ENCODE results near the gene CYRIA. TPM values are rescaled to one million over a fixed set of nuclear protein-coding genes. Genes with fewer than 3 reads are reported as not detected.

Gene CYRIA
- total RNA-seq, 3 donors from 2014 or later = 12.5 to 18.7 (median 17.7) TPM

DNA sequence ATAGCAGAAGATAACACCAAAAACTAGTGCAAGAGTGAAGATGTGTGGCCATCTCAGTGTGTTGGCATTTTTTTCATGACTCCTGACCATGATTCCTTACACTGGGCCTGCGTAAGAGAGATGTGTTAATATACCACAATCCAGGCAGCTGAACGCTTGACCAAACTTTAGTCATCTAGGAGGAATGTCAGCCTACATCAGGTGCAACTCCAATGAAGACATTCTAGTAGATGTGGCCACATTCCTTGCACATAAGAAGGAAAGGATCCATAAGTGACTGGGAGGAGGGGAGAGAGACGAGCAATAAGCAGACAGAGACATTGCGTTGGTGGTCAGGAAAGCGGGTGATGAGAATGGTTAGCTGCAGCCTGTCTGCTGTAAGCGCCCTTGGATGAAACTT lies 42.6 kb downstream of the CYRIA start:
- no peak for DNase-seq (ENCODE audit: low spot score in 2 of 2)
- no peak for TF ChIP-seq POLR2A (IDR thresholded peaks at IDR 0.05)
- no peak for TF ChIP-seq CTCF (IDR thresholded peaks at IDR 0.05)
- Histone ChIP-seq H3K4me3 (no peak overlapping the region), H3K9me3 (no peaks in the 10 kb centered on the region), H3K27me3 (no peaks in the 10 kb centered on the region), H3K4me1 (peaks cover 3 to 6% of the 10 kb centered on the region in 2 donors), H3K27ac (peak overlapping the region in 1 of 2 donors; percentile 48), H3K36me3 (no peaks in the 10 kb centered on the region)
- intact Hi-C loops (cut with DNase I; ENCODE audit: low total_unique reads) = no loop called here

- H3K27ac ChIP-seq = peak overlapping the region; percentile 10 to 19
Observed at GRCh38 chr2:16622399-16622968, 43.1 kb downstream of the CYRIA start.

GRCh38 chr2:16621316-16621715 lies 44.3 kb downstream of the CYRIA start:
- intact Hi-C loops (cut with DNase I; ENCODE audit: low total_unique reads) = no loop called here
- no peak overlapping the region for H3K4me3 ChIP-seq
- no peak for DNase-seq (ENCODE audit: low spot score in 2 of 2)
- no peaks in the 10 kb centered on the region for H3K9me3 ChIP-seq
- peak overlapping the region; percentile 18 to 30 for H3K27ac ChIP-seq
- no peaks in the 10 kb centered on the region for H3K36me3 ChIP-seq
- H3K27me3 ChIP-seq = no peaks in the 10 kb centered on the region
- peaks cover 0 to 6% of the 10 kb centered on the region in 2 donors for H3K4me1 ChIP-seq
- TF ChIP-seq CTCF (IDR thresholded peaks at IDR 0.05) (no peak), POLR2AphosphoS5 (IDR thresholded peaks at IDR 0.05) (no peak), POLR2A (IDR thresholded peaks at IDR 0.05) (no peak)

More at GRCh38 chr2:16622399-16622968, 43.1 kb downstream of the CYRIA start:
- no peaks in the 10 kb centered on the region for H3K9me3 ChIP-seq
- peaks cover 3 to 6% of the 10 kb centered on the region in 2 donors for H3K4me1 ChIP-seq
- no peak overlapping the region for H3K4me3 ChIP-seq
- DNase-seq (ENCODE audit: low spot score in 2 of 2) = no peak
- intact Hi-C loops (cut with DNase I; ENCODE audit: low total_unique reads) = no loop called here
- H3K27me3 ChIP-seq = no peaks in the 10 kb centered on the region
- TF ChIP-seq POLR2A (IDR thresholded peaks at IDR 0.05) (no peak), CTCF (IDR thresholded peaks at IDR 0.05) (no peak), POLR2AphosphoS5 (IDR thresholded peaks at IDR 0.05) (no peak)
- no peaks in the 10 kb centered on the region for H3K36me3 ChIP-seq

DNA sequence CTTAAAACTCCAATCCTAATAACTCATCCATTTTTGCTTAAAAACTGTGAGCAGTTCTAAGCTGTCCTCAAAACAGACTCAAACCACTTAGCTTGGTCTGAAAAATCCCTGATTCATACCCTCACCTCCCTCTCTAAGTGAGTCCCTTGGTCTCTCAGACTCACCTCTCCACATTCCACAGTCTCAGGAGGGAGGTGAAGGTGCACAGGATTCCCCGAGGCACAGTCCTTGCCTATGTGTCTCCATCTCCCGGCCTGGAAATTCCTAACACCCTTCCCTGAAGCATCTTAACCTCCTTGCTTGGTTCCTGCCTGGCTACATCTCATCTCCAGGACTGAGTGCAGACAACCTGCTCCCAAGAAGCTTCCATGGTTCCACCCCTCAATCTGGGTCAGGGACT lies 45.0 kb downstream of the CYRIA start:
- no peak for DNase-seq (ENCODE audit: low spot score in 2 of 2)
- intact Hi-C loops (cut with DNase I; ENCODE audit: low total_unique reads) = no loop called here
- peaks cover 0 to 4% of the 10 kb centered on the region in 2 donors for H3K4me1 ChIP-seq
- no peaks in the 10 kb centered on the region for H3K9me3 ChIP-seq
- TF ChIP-seq POLR2A (IDR thresholded peaks at IDR 0.05) (no peak), POLR2AphosphoS5 (IDR thresholded peaks at IDR 0.05) (no peak)
- H3K27me3 ChIP-seq = no peaks in the 10 kb centered on the region
- peak overlapping the region; percentile 18 to 30 for H3K27ac ChIP-seq
- no peaks in the 10 kb centered on the region for H3K36me3 ChIP-seq
- H3K4me3 ChIP-seq = no peak overlapping the region

- intact Hi-C loops (cut with DNase I; ENCODE audit: low total_unique reads) = no loop called here
- no peak for TF ChIP-seq CTCF (IDR thresholded peaks at IDR 0.05)
- no peak for TF ChIP-seq POLR2AphosphoS5 (IDR thresholded peaks at IDR 0.05)
- TF ChIP-seq POLR2A (IDR thresholded peaks at IDR 0.05) = no peak
- Histone ChIP-seq H3K4me1 (peaks cover 1 to 4% of the 10 kb centered on the region in 2 donors), H3K4me3 (no peak overlapping the region), H3K27ac (no peak overlapping the region), H3K36me3 (no peaks in the 10 kb centered on the region), H3K9me3 (no peaks in the 10 kb centered on the region), H3K27me3 (no peaks in the 10 kb centered on the region)
- no peak for DNase-seq (ENCODE audit: low spot score in 2 of 2)
Observed at GRCh38 chr2:16619576-16620245, 45.9 kb downstream of the CYRIA start.

Measured in breast epithelium (tissue), 4 donors.